T-helper 1 cell treated with Interleukin-12 subunit alpha and Interleukin-12 subunit beta and Interleukin-4 antibody, amounts not matched to agents 30 μg/mL and 1 μg/mL, for 36 hours (primary cell): Measurements from ENCODE around the gene SLIT1.

ENCODE experiments used
- H3K27ac Mint-ChIP-seq: one replicate; pipeline ENCODE4 v1.8.0; 2021; ENCODE audit warnings: mild to moderate bottlenecking, mixed read lengths
- H3K27me3 Mint-ChIP-seq: one replicate; pipeline ENCODE4 v1.8.0; 2021; ENCODE audit warnings: low read depth, mixed read lengths
- H3K36me3 Mint-ChIP-seq: one replicate; pipeline ENCODE4 v1.8.0; 2021; ENCODE audit warnings: low read depth, mixed read lengths
- H3K4me1 Mint-ChIP-seq: one replicate; pipeline ENCODE4 v1.8.0; 2021; ENCODE audit warnings: low read depth, mixed read lengths
- H3K4me3 Mint-ChIP-seq: one replicate; pipeline ENCODE4 v1.8.0; 2021; ENCODE audit warnings: mild to moderate bottlenecking, moderate library complexity, mixed read lengths
- H3K9me3 Mint-ChIP-seq: one replicate; pipeline ENCODE4 v1.8.0; 2021; ENCODE audit warnings: mixed read lengths

Gene SLIT1

DNA sequence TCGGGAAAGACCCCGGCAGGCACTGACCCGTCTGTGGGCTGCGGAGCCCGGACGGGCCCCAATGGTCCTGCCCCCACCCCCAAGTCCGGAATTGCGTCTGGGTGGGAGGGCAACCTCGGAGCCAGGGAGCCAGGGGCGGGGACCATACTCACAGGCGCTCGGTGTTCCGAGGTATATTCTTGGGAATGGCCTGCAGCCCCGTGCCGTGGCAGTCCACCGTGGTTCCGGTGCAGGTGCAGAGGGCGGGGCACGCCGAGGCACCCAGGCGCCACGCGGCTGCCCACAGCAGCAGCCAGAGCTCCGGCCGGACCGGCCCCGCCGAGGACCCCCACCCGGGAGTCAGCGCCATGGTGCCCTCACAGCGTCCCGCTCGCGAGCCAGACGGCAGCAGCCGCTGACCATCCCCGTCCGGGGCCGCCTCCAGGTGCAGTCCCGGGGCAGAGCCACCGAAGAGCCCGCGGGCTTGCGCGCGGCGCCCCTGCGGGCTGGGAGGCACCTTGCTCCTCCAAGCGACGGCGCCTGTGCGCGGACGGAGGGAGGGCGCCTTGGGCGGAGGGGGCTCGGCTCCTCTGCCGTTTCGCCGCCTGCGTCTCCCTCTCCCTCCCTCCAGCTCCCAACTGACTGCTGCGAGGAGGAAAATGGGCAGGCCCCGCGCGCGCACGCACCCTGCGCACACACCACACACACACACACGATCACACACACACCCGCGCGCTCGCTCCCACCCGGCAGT, at the start of gene SLIT1:
SLIT1 (minus strand) TSS at position 634 of the 733 bp plus-strand sequence; CDS start at position 349, 285 bp downstream.
- Mint-ChIP-seq H3K36me3 (no peaks in the 10 kb centered on the region), H3K9me3 (no peaks in the 10 kb centered on the region), H3K27ac (no peak within 1 kb of the TSS), H3K4me3 (no peak within 1 kb of the TSS), H3K4me1 (peaks cover 1% of the 10 kb centered on the region), H3K27me3 (peaks cover 69% of the 10 kb centered on the region)

DNA sequence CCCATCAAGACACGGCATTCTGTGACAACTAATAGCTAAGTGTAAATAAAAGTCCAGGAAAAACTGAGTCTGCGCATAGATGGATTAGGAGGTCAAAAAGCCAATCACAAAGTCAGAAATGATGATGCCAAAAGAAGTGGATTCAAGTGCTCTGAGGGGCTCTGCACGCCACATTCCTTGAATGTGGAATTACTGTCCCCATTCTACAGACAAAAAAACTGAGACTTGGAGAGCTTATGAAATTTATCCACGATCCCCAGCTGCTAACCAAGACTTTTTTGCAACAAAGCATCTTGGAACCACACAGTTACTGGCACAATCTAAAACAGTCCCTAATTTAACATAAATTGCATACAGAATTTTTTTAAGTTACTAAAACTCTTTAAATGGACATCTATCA, 49.6 kb upstream of the SLIT1 start:
- Mint-ChIP-seq H3K27me3 (no peaks in the 10 kb centered on the region), H3K27ac (no peak overlapping the region), H3K4me1 (peaks cover 4% of the 10 kb centered on the region), H3K4me3 (no peak overlapping the region), H3K36me3 (peaks cover 14% of the 10 kb centered on the region), H3K9me3 (no peaks in the 10 kb centered on the region)

DNA sequence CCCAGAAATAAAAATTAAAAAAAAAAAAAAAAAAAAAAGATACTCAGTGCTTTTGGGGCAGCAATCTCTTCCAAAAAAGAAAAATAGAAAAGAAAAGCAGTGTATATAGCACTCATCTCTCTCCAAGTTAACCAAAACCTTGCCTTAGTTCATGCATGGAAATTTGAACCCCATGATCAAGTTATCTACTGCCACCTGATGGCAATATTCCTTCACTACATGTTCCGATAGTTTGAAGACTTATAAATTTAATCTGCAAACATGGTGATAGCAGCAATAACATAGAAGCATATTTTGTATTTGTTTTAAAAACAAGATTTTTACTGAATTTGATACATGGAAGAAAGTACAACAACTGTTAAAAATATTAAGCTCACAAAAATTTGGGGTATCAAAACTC, 48.6 kb upstream of the SLIT1 start:
- Mint-ChIP-seq H3K4me1 (peaks cover 4% of the 10 kb centered on the region), H3K4me3 (no peak overlapping the region), H3K36me3 (peaks cover 16% of the 10 kb centered on the region), H3K9me3 (no peaks in the 10 kb centered on the region), H3K27ac (no peak overlapping the region), H3K27me3 (no peaks in the 10 kb centered on the region)

DNA sequence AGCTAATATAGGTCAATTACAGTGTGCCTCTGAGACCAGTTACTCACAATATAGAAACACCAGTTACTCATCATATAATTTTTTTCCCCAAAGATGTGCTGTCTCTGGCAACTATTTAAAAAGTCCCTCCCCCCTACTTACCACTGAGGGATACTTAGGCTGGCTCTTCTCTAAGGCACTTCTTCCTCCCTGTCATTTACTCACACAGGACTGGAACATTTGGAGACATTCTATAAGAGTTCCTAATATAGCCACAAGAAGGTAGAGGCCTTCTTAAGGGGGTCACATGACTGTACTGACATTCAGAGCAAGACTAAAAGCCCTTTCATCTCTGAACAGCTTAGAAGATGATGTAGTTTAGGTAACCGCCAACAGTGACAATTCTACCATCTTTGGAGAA, 44.4 kb upstream of the SLIT1 start:
- Mint-ChIP-seq H3K4me3 (no peak overlapping the region), H3K4me1 (peaks cover 7% of the 10 kb centered on the region), H3K27ac (peak overlapping the region; percentile 51), H3K27me3 (no peaks in the 10 kb centered on the region), H3K36me3 (peaks cover 34% of the 10 kb centered on the region), H3K9me3 (no peaks in the 10 kb centered on the region)

DNA sequence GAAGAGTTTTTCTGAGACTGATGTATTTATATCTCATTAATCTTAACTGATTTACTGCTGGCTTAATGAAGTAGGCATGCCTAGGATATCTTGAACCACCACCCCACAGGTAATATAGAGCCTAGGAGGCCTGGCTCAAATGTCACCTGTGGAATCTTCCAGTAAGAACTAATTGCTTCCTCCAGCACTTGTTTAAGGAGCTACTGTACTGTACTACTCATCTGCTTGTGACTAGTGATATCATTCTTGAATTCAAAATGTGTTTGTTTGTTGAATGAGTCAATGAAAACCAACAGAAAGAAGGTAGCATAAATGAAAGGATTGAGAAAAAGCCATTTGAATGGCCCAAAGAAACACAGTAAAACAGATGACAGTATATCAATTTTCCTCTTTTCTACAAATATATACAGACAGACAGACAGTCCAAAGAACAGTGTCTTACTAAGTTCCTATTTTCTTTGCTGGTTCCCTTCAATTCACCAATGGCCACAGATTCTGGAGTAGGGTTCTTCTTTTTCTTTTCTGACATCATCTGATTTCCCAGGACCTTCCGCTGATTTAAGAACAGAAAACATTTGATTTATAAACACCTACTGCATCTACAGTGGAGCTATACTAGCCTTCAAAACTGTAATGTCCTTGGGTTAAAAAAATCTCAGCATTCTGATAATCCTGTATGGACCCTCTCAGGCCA, 43.7 kb upstream of the SLIT1 start:
- Mint-ChIP-seq H3K36me3 (peaks cover 40% of the 10 kb centered on the region), H3K27ac (peak overlapping the region; percentile 11)

DNA sequence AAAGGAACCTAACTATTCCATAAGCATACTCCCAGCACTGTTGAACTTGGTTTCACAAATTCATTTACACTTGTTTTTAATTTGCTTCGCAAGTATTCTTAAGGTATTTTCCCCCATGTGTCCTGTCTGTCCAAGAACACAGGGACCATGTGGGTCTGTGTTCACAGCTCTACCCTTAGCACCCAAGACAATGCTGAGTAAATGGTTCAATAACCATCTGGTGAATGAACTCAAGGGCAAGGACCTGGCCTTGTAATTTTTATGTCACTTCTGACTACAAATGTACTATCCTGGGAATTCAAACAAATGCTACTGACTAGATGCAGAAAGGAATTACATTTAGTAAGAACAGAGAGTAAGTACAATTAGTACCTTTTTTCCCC, 43.0 kb upstream of the SLIT1 start:
- Mint-ChIP-seq H3K4me3 (no peak overlapping the region), H3K4me1 (peaks cover 15% of the 10 kb centered on the region), H3K9me3 (no peaks in the 10 kb centered on the region), H3K36me3 (peaks cover 40% of the 10 kb centered on the region), H3K27me3 (no peaks in the 10 kb centered on the region), H3K27ac (no peak overlapping the region)

More for the DNA sequence above, 43.7 kb upstream of the SLIT1 start:
- no peaks in the 10 kb centered on the region for H3K9me3 Mint-ChIP-seq
- H3K27me3 Mint-ChIP-seq, result no peaks in the 10 kb centered on the region
- no peak overlapping the region for H3K4me3 Mint-ChIP-seq
- peaks cover 13% of the 10 kb centered on the region for H3K4me1 Mint-ChIP-seq

DNA sequence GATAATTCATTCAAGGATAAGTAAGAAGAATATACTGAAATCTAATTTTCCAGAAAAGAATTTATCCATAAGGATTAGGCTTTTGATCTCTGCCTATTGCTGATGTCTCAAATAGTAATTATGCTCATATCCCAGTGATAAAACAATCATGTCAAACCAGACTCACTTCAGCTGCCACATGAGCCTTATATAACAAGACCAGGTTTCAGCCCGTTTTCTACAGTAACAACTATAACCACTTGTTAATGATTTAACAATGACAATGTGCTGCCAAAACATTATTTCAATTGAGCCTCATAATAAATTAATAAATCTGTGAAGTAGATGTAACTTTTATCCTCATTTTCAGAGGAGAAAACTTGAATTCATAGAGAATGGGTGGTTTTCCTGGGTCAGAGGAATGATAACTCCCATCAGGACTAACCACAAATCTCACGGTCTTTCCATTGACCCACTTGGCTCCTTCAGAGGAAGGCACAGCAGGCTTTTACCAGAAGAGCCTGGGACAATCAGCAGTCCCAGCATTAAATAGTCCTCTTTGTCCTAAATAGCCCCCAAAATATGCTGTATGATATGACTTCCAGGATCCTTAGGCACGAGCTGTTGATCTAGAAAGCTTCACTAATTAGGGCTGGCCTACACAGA, 42.5 kb upstream of the SLIT1 start:
- no peaks in the 10 kb centered on the region for H3K27me3 Mint-ChIP-seq
- H3K27ac Mint-ChIP-seq, result no peak overlapping the region
- H3K36me3 Mint-ChIP-seq, result peaks cover 43% of the 10 kb centered on the region
- peaks cover 17% of the 10 kb centered on the region for H3K4me1 Mint-ChIP-seq
- no peaks in the 10 kb centered on the region for H3K9me3 Mint-ChIP-seq
- no peak overlapping the region for H3K4me3 Mint-ChIP-seq

DNA sequence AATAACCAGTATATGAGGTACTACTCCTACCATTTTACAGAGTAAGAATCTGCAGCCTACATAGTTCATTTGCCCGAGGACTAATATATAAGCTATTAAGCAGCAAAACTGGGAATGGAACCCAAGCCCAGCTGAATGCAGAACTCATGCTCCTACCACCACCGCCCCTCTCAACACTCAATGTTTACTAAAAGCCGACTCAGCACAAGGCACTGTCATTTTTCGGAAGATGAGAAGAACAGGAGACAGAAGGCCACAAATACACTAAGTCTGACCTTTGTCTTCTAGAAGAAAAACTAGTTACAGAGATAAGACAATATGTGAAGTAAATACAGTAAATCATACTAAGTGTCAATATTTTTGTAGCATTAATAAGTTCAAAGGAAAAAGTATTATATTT, 40.6 kb upstream of the SLIT1 start:
- Mint-ChIP-seq H3K27ac (no peak overlapping the region), H3K27me3 (no peaks in the 10 kb centered on the region), H3K4me1 (peaks cover 16% of the 10 kb centered on the region), H3K4me3 (no peak overlapping the region), H3K36me3 (peaks cover 42% of the 10 kb centered on the region), H3K9me3 (no peaks in the 10 kb centered on the region)

DNA sequence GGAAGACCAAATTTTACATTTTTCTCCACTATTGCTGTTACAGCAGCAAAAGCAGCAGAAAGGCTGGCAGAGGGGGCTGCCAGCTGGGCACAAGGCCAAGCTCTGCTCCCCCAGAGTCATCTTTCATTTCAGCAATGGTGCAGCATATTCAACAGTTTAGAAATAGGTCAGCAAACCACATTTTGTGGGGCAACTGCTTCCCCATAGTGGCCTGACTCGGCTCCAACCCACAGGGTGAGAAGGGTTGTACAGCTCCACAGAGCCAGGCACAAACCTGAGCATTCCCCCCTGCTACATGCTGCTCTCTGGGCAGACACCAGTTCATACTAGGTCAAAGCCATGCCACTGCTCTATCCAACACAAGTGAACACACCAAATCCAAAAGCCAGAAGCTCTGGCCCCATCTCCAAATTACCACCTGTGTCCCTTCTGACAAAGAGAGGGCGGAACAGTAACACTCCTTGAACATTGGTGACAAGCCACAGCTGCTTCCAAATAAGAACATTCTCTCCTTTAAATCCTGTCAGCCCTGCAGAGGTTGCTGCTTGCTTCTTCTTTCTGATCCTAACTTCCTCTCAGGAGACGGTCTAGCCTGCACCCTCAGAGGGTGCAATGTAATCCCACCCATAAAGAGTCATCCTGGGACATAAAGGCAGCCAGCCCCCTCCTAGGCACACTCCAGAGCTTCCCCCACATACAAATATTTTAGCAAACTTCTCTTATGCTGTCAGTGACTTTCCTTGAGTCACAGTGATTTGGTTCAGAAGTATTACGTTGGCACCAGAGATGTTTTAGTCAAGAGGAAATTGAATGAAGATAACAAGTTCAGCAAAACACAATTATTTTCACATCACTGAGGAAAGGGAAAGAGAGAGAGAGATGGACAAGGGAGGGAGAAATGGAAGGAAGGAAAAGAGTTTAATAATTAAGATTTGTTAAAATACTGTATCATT, 39.0 kb upstream of the SLIT1 start:
- peak overlapping the region; percentile 32 for H3K27ac Mint-ChIP-seq
- H3K36me3 Mint-ChIP-seq, result peaks cover 42% of the 10 kb centered on the region
- H3K4me1 Mint-ChIP-seq, result peaks cover 15% of the 10 kb centered on the region
- H3K9me3 Mint-ChIP-seq, result no peaks in the 10 kb centered on the region
- no peak overlapping the region for H3K4me3 Mint-ChIP-seq
- no peaks in the 10 kb centered on the region for H3K27me3 Mint-ChIP-seq

DNA sequence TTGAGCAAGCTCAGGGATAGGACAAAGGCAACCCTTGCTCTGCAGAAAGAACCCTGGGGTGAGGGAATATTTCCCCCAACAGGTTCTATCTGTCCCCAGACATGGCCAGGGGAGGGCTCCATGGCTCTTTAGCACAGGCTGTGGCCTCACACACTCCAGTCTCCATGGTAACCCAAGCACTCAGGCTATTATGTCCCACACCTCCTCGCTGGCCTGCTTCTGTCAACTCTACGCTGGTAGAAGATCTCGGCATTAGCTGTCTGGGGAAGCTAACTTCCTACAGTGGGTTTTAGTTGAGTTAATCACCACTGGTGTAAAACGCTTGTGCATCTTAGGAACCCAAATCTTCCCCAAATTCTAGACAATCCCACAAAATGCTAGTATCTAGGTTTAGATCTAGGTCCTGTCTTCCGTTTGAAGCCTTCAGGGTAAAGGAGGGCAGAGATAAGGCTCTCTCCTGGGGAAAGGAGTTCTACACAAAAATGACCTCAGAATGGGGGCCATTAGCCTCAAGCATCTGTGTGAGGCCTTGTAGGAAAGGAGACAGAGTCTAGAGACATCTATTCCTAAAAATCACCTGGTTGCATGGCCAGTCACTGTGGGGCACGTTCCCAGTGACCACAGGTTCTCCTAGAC, 36.7 kb upstream of the SLIT1 start:
- no peaks in the 10 kb centered on the region for H3K27me3 Mint-ChIP-seq
- H3K4me1 Mint-ChIP-seq, result peaks cover 32% of the 10 kb centered on the region
- H3K4me3 Mint-ChIP-seq, result no peak overlapping the region
- no peak overlapping the region for H3K27ac Mint-ChIP-seq
- H3K9me3 Mint-ChIP-seq, result no peaks in the 10 kb centered on the region
- peaks cover 37% of the 10 kb centered on the region for H3K36me3 Mint-ChIP-seq

DNA sequence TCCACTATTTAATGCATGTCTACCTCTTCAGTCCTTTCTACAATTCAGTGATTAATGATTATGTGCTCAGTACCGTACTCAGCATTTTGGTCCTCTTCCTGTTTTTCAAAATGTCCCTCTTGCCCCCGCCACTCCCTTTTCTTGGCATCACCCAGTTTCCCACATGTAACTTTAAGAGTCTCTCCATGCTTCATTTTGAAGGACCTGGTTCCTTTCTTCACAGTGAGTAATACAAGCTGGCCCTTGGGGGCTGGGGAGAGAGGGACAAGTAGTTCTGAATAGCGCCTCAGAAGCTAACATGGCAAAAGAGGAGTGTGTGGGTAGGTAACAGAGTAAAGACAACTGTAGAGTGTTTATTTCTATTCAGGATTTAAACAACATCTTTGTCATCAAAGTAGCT, 34.6 kb upstream of the SLIT1 start:
- H3K4me3 Mint-ChIP-seq, result no peak overlapping the region
- H3K27ac Mint-ChIP-seq, result no peak overlapping the region
- no peaks in the 10 kb centered on the region for H3K9me3 Mint-ChIP-seq
- H3K27me3 Mint-ChIP-seq, result no peaks in the 10 kb centered on the region
- H3K4me1 Mint-ChIP-seq, result peaks cover 35% of the 10 kb centered on the region
- peaks cover 29% of the 10 kb centered on the region for H3K36me3 Mint-ChIP-seq

DNA sequence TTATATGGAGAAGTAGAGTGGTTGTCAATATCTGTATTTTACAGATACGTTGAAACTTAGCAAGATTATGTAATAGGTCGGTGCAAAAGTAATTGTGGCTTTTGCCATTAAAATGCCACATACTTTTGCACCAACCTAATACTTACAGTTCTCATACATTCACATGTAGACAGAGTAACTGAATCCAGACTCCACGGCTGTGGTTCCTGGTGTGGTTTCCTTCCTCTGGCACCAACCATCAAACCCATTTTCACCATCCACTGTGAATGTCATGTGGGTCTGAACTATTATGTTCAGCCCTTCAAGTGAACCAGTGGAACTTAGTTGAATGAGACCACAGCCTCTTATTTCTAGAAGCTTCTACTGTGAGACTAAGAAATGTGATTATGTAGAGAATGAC, 31.5 kb upstream of the SLIT1 start:
- peak overlapping the region; percentile 8 for H3K27ac Mint-ChIP-seq
- no peaks in the 10 kb centered on the region for H3K9me3 Mint-ChIP-seq
- H3K36me3 Mint-ChIP-seq, result peaks cover 12% of the 10 kb centered on the region
- H3K27me3 Mint-ChIP-seq, result no peaks in the 10 kb centered on the region
- H3K4me3 Mint-ChIP-seq, result no peak overlapping the region
- peaks cover 23% of the 10 kb centered on the region for H3K4me1 Mint-ChIP-seq

DNA sequence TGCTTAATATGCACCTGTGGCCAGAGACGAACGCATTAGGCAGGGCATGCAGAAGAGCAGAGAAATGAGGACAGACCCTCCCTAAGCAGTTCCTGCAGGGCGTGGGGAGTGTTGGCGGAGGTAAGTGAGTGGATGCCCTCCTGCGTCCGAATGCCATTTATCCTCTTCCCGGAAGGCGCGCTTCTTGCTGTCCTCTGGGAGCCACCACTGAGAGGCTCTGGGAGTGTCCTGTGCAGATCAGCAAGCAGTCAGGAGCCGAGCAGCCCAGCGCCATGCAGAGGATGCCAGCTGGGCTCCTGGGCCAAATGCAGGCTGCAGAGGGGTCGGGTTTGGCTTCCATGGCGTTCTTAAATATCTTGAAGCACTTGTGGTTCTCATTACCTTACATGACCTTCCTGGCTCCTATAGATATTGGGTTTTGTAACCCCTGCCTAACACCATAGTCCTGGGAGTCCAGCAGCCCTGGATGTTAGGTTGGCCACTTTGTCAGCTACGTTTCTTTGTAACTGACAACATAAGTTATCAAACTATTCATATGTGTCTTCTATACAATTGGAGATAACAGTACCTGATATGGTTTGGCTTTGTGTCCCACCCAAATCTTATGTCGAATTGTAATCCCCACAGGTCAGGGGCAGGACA, 30.0 kb upstream of the SLIT1 start:
- Mint-ChIP-seq H3K4me3 (no peak overlapping the region), H3K9me3 (no peaks in the 10 kb centered on the region), H3K36me3 (peaks cover 10% of the 10 kb centered on the region), H3K4me1 (peaks cover 23% of the 10 kb centered on the region), H3K27ac (no peak overlapping the region), H3K27me3 (no peaks in the 10 kb centered on the region)
